GM12872 (cell line): ENCODE measurements around the gene KIF5A.

Experiments
- TF ChIP-seq, protein P1 (sequence below): IDR thresholded peaks from 3 replicates; pipeline ENCODE4 v1.5.1; 2011; ENCODE audit warnings: low read depth, mild to moderate bottlenecking, low read length, moderate library complexity; ENCODE audit not compliant: insufficient read depth

The KIF5A gene

DNA sequence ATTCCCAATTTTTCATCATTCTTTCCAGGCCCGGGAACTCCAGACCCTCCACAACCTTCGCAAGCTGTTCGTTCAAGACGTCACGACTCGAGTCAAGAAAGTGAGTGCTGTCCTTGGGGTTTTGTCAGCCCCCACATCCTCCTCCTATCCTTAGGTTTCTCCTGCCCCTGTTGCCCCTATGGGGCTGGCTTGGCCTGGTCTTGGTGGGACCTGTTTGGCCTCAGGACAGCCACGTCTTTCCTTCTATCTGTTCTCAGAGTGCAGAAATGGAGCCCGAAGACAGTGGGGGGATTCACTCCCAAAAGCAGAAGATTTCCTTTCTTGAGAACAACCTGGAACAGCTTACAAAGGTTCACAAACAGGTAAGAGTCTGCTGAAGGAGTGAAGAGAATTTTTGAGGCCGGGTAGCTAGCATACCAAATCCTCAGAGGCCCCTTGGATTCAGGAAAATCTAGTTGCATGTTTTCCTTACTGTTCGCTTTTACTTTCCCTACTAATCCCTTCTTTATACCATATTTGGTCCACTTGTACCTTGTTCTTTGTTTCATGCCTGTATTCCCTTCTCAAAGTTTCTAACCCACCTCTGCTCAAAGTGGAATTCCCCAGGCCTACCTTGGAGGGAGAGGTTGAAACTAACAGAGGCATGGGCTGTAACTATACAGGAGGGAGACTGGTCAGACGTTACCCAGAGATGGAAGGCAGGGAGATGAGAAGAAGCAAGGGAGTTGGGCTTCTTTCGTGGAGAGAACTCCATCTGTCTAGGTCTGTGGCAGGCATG, 28.3 kb downstream of the KIF5A start:
- TF ChIP-seq, protein P1, sequence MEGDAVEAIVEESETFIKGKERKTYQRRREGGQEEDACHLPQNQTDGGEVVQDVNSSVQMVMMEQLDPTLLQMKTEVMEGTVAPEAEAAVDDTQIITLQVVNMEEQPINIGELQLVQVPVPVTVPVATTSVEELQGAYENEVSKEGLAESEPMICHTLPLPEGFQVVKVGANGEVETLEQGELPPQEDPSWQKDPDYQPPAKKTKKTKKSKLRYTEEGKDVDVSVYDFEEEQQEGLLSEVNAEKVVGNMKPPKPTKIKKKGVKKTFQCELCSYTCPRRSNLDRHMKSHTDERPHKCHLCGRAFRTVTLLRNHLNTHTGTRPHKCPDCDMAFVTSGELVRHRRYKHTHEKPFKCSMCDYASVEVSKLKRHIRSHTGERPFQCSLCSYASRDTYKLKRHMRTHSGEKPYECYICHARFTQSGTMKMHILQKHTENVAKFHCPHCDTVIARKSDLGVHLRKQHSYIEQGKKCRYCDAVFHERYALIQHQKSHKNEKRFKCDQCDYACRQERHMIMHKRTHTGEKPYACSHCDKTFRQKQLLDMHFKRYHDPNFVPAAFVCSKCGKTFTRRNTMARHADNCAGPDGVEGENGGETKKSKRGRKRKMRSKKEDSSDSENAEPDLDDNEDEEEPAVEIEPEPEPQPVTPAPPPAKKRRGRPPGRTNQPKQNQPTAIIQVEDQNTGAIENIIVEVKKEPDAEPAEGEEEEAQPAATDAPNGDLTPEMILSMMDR = no peak

DNA sequence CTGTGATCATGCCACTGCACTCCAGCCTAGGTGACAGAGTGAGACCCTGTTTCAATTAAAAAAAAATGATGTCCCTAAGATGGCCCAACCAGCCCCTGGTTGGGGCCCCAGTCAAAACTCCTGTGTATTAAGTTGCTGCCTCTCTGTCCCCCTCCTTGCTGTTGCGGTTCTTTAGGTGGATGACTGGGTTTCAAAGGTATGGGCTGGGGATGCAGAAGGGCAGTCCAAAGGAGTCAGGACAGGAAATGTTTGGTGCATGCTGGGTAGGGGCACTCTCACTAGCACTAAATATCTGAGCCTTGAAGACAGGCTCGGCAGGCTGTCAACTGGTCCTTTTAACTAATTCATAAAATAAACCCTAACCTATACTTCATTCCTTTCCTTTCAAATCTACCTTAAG, 29.2 kb downstream of the KIF5A start:
- TF ChIP-seq, protein P1 = no peak

DNA sequence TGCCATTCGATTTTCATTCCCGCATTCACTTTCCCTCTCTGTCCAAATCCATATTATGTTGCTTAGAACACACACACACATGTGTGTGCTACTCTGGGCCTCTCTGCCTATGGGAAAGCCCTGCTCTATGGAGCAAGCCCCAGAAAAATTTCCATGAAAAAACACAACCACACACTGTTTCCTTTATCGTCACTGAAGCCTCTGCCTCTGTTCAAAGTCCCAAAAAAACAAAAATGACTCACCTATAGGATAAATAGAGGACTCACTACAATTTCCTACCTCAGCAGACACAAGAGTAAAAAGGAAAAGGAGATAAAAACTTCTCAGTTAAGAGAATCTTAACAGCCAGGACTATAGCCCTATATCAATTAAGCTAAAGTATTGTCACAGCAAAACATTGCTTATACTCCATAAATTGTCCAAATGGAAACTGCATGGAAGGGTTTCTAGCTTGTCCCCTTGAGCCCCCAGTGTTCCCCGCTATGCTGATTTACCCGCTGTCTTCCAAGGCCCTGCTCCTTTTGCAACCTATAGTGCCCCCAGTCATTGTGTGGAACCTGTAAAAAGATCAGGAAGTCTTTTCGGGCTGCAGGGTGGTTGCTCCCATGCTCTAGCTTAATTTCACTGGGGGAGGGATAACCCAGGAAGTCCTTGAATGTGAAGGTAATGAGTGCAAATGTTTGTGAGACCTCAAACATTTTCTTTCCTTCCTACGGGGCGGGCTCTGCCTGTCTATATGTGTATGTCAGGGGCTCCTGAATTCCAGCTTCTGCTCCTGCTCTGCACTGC, 30.0 kb downstream of the KIF5A start:
- TF ChIP-seq, protein P1 = no peak

DNA sequence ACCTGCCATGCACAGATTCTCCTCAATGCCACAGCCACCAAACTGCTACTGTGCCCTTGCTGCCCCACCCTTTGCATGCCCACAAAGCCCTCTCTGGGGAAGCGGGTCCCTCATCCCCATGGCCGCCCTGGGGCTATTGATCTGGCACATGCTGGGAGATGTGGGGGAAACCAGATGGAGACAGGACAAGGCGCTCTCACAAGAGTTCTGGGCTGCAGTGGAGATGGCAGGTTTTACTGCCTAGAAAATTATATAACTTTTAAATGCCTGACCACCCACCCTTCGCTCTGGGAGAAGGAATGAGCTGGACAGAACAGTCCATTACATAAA, 30.6 kb downstream of the KIF5A start:
- TF ChIP-seq, protein P1 = no peak

DNA sequence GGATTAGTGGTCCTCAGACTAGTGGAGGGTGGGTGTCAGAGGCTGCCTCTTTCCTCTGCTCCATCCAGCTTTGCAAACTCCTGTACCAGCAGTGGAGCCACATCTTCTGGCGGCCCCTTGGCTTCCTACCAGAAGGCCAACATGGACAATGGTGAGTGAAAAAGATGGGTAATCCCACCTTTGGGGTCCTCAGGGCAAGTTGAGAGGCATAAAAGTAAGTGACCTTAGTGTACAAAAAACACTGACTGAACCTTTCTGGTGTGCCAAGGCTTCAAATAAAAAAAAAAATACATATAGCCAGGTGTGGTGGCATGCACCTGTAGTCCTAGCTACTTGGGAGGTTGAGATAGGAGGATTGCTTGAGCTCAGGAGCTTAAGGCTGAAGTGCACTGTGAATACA, 32.0 kb downstream of the KIF5A start:
- TF ChIP-seq, protein P1 = no peak

DNA sequence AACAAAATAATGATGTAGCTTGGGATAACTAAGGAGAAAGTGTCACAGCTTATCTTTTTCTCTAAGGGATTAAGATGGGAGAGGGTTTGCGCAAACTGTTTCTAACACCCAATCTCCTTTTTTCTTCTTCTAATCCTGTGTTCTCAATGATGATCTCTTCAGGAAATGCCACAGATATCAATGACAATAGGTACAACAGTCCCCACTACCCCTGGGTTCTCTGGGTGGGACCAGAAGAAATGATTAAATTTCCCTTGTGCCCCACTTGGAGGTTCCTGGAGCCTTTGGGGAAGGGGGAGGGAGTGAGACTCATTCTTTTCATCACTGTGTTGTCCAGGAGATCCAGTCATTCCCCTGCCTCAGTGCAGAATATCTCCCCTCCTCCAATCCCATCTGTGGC, 32.6 kb downstream of the KIF5A start:
- TF ChIP-seq, protein P1 = no peak

DNA sequence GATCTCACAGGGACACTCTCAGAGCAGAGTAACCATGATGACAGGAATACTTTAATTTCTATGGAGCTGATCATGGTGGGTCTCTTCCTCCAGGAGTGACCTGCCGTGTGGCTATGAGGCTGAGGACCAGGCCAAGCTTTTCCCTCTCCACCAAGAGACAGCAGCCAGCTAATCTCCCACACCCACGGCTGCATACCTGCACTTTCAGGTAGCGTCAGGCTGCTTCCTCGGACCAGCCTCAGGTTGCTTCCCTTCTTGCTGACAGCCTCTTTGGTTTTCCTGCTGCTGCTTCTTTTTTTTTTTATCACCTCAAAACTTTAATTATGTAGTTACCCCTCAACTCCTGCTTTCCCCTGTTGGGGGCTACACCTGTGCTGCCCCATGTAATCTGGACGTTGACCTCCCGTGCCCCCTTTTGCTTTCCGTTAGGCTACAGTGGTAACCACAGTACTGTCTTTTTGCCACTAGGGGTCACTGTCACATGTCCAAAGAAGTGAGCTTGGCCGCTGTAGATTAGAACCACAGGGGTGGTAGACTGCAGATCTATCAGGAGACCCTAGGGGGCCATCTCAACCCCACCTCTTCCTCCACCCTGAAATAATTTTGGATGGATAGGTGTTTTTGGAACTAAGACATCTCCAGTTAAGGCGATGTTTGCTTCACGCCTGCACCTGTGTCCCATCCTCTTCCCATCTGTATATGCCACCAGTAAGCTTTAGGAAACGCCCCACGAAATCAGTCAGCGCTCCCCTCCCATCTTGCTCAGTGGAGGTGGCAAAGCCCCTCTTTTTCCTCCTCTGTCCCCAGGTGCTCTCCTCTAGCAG, 33.4 kb downstream of the KIF5A start:
- TF ChIP-seq, protein P1 = peak; percentile 90
